Measurements from ENCODE around the gene PTGES2. TPM values are rescaled to one million over a fixed set of nuclear protein-coding genes. Genes with fewer than 3 reads are reported as not detected.

PTGES2 gene
- total and polyA plus RNA-seq, 2 experiments from 2014 or later: 59.7 to 124 TPM

DNA sequence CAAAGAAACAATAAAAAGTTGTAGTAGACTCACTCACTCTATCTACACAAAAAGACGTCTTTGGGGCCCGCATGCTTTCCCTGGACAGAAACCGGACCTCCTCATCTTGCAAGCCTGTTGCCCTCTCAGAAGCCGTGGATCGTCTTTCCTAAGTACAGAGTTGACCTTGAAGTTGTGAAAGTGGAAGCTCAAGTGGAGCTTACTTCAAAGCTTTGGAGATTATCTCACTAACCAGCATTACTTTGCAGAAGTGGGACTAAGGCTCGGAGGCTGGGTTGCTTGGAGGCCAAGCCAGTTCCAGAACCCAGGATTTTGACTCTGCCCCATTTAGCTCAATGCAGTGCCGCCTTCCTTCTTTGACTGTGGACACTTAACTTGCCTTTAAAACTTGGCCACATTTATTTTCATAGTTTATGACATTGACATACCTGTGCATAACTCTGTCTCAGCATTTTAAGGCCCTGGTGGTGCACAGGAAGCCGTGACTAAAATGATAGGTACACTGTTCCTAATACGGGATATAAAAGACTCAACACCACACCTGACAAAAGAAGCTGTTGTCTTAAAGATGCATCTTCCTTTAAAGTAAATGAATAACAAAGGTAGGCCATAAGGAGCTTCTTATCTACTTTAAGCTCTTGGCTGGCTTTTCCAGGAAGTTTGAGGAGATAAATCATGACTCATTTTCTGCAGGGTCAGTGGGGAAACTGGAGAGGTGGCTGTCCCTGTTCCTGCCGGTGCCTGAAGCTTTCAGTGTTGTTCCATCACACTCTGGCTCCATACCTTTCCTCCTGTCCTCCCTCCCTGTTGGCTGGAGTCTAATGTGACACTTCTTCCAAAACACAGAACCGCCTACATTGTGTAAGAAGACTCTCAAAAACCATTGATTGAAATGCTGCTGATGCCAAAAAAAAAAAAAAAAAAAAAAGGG is 48.8 kb downstream of the PTGES2 start:
- DNase-seq (ENCODE audit: low spot score) (no peak), ATAC-seq (no peak)
- Mint-ChIP-seq H3K4me1 (peaks cover 29% of the 10 kb centered on the region), H3K36me3 (ENCODE audit: low read depth) (peaks cover 7% of the 10 kb centered on the region; the same call in 2 of the 3 replicates), H3K27ac (peak overlapping the region; percentile 71), H3K9me3 (no peaks in the 10 kb centered on the region), H3K27me3 (ENCODE audit: insufficient read depth, low read depth, poor library complexity) (peaks cover 3% of the 10 kb centered on the region), H3K4me3 (no peak overlapping the region; the same call in 2 of the 3 replicates)
- peaks cover 57% of the 10 kb centered on the region for H3K79me2 ChIP-seq (replicated peaks; ENCODE audit: insufficient read depth)
- H2AFZ ChIP-seq: no peak overlapping the region
- H3K27ac ChIP-seq (ENCODE audit: low read depth): 0 out of 2 replicates have a peak overlapping the region, but pooled peaks have one; percentile 50
- H4K20me1 ChIP-seq (replicated peaks; ENCODE audit: insufficient read depth): no peaks in the 10 kb centered on the region
- no peaks in the 10 kb centered on the region for H3F3A ChIP-seq (replicated peaks; ENCODE audit: low read depth)
- no peak overlapping the region for H3K4me3 ChIP-seq
- H3K4me2 ChIP-seq: 0 out of 2 replicates have a peak overlapping the region, but pooled peaks have one; percentile 3
- TF ChIP-seq, protein P1, sequence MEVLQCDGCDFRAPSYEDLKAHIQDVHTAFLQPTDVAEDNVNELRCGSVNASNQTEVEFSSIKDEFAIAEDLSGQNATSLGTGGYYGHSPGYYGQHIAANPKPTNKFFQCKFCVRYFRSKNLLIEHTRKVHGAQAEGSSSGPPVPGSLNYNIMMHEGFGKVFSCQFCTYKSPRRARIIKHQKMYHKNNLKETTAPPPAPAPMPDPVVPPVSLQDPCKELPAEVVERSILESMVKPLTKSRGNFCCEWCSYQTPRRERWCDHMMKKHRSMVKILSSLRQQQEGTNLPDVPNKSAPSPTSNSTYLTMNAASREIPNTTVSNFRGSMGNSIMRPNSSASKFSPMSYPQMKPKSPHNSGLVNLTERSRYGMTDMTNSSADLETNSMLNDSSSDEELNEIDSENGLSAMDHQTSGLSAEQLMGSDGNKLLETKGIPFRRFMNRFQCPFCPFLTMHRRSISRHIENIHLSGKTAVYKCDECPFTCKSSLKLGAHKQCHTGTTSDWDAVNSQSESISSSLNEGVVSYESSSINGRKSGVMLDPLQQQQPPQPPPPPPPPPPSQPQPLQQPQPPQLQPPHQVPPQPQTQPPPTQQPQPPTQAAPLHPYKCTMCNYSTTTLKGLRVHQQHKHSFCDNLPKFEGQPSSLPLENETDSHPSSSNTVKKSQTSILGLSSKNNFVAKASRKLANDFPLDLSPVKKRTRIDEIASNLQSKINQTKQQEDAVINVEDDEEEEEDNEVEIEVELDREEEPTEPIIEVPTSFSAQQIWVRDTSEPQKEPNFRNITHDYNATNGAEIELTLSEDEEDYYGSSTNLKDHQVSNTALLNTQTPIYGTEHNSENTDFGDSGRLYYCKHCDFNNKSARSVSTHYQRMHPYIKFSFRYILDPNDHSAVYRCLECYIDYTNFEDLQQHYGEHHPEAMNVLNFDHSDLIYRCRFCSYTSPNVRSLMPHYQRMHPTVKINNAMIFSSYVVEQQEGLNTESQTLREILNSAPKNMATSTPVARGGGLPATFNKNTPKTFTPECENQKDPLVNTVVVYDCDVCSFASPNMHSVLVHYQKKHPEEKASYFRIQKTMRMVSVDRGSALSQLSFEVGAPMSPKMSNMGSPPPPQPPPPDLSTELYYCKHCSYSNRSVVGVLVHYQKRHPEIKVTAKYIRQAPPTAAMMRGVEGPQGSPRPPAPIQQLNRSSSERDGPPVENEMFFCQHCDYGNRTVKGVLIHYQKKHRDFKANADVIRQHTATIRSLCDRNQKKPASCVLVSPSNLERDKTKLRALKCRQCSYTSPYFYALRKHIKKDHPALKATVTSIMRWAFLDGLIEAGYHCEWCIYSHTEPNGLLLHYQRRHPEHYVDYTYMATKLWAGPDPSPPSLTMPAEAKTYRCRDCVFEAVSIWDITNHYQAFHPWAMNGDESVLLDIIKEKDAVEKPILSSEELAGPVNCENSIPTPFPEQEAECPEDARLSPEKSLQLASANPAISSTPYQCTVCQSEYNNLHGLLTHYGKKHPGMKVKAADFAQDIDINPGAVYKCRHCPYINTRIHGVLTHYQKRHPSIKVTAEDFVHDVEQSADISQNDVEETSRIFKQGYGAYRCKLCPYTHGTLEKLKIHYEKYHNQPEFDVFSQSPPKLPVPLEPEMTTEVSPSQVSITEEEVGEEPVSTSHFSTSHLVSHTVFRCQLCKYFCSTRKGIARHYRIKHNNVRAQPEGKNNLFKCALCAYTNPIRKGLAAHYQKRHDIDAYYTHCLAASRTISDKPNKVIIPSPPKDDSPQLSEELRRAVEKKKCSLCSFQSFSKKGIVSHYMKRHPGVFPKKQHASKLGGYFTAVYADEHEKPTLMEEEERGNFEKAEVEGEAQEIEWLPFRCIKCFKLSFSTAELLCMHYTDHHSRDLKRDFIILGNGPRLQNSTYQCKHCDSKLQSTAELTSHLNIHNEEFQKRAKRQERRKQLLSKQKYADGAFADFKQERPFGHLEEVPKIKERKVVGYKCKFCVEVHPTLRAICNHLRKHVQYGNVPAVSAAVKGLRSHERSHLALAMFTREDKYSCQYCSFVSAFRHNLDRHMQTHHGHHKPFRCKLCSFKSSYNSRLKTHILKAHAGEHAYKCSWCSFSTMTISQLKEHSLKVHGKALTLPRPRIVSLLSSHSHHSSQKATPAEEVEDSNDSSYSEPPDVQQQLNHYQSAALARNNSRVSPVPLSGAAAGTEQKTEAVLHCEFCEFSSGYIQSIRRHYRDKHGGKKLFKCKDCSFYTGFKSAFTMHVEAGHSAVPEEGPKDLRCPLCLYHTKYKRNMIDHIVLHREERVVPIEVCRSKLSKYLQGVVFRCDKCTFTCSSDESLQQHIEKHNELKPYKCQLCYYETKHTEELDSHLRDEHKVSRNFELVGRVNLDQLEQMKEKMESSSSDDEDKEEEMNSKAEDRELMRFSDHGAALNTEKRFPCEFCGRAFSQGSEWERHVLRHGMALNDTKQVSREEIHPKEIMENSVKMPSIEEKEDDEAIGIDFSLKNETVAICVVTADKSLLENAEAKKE (CRISPR knock-in tag; IDR thresholded peaks at IDR 0.05): no peak
- TF ChIP-seq, protein P2, sequence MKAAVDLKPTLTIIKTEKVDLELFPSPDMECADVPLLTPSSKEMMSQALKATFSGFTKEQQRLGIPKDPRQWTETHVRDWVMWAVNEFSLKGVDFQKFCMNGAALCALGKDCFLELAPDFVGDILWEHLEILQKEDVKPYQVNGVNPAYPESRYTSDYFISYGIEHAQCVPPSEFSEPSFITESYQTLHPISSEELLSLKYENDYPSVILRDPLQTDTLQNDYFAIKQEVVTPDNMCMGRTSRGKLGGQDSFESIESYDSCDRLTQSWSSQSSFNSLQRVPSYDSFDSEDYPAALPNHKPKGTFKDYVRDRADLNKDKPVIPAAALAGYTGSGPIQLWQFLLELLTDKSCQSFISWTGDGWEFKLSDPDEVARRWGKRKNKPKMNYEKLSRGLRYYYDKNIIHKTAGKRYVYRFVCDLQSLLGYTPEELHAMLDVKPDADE (IDR thresholded peaks at IDR 0.05): no peak
- TF ChIP-seq, protein P3, sequence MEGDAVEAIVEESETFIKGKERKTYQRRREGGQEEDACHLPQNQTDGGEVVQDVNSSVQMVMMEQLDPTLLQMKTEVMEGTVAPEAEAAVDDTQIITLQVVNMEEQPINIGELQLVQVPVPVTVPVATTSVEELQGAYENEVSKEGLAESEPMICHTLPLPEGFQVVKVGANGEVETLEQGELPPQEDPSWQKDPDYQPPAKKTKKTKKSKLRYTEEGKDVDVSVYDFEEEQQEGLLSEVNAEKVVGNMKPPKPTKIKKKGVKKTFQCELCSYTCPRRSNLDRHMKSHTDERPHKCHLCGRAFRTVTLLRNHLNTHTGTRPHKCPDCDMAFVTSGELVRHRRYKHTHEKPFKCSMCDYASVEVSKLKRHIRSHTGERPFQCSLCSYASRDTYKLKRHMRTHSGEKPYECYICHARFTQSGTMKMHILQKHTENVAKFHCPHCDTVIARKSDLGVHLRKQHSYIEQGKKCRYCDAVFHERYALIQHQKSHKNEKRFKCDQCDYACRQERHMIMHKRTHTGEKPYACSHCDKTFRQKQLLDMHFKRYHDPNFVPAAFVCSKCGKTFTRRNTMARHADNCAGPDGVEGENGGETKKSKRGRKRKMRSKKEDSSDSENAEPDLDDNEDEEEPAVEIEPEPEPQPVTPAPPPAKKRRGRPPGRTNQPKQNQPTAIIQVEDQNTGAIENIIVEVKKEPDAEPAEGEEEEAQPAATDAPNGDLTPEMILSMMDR (conservative IDR thresholded peaks at IDR 0.05; ENCODE audit: low read depth in 2 of 2): no peak
- H3K27me3 ChIP-seq (ENCODE audit: insufficient read depth): no peaks in the 10 kb centered on the region
- no peaks in the 10 kb centered on the region for H3K36me3 ChIP-seq (ENCODE audit: insufficient read depth)
- no peaks in the 10 kb centered on the region for H3K9me2 ChIP-seq (ENCODE audit: insufficient read depth)
- peaks cover 11% of the 10 kb centered on the region for H3K4me1 ChIP-seq (ENCODE audit: insufficient read depth)

Measured in GM23338 (cell line).